GM18870 (cell line): ENCODE measurements around the gene FYB2.
A peak's percentile ranks its signal among the peaks of the same experiment; 100 is the strongest.
"Not testable (repeated sequence)": the region's sequence is repeated elsewhere in the genome, so short reads cannot be mapped to it uniquely, and the experiment has no call there.

Source experiments
- ATAC-seq: cut with Tn5 transposase; IDR thresholded peaks from one replicate; pipeline ENCODE4 v1.9.1; 2021; ENCODE audit warnings: moderate library complexity; ENCODE audit not compliant: unreplicated experiment

FYB2 gene

GRCh38 chr1:56798053-56798471 is 21.1 kb downstream of the FYB2 start:
- ATAC-seq, result no peak

DNA sequence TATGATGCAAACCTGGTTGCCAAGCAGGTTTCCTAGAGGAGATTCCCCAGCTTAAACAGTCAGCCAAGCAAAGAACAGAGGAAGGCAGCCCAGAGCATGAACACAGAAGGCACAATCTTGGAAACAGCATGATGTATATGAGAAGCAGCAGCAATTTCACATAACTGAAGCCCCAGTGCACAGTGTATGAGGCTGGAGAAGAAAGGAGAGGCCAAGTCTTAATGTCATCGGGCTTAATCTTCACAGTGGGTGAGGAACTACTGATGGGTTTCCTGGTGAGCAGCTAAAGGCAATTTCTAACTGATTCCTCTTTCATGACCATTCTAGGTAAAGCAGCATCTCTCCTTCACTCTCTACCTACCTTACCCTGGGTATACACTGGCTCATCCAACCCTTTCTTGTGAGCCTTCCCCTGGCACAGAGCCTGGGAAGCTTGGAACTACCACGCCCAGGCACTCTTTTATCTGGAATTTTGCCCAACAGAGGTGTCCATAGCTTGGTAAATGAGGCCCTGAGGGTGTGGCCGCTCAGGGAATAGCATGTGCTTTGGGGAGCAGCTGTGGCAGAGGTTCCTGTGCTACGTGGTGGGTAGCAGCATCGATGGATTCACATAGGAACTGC is 22.0 kb downstream of the FYB2 start:
- no peak for ATAC-seq

- no peak for ATAC-seq
Measured at GRCh38 chr1:56795870-56796269, 23.3 kb downstream of the FYB2 start.

DNA sequence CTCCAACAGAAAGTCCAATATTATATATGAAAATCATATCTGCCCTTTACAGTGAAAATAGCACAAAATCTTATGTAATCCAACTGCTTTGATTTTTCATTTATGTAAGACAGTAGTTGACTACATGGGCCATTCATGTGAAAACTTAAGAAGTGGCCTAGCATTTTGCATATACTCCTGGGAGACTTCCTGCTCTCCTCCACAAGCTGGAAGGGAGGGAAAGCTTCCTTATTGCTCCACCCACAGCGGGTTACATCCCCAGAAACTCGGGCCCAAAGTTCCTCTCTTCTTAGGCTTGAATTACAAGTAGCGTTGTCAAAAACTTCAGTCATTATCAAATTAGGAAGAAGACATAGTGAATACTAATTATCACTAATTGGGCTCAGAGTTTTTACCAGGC is 29.2 kb downstream of the FYB2 start:
- no peak for ATAC-seq

- ATAC-seq, result no peak
Measured at GRCh38 chr1:56788588-56788987, 30.6 kb downstream of the FYB2 start.

- ATAC-seq, result no peak
Measured at GRCh38 chr1:56788102-56788501, 31.1 kb downstream of the FYB2 start.

- ATAC-seq, result no peak
Measured at GRCh38 chr1:56787330-56787729, 31.9 kb downstream of the FYB2 start.

- ATAC-seq, result no peak
Measured at GRCh38 chr1:56782773-56783172, 36.4 kb downstream of the FYB2 start.

DNA sequence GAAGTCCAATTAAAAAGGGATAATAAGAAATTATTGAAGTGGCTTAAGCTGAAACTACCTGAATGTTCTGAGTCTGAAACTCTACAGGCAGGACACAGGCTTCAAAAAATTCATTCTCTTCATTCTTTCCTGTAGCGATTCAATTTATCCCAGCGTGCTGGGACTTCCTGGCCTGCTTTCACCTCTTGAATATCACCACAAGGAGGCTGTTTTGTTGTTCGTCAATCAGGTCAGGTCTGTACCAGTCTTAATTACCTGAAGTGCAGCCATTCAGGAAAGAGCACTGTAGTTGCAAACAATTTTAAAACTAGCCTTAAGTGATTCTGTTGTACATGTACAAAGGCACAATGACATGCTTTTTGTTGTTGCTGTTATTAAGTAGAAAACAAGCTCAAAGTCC is 38.4 kb downstream of the FYB2 start:
- ATAC-seq, result no peak

DNA sequence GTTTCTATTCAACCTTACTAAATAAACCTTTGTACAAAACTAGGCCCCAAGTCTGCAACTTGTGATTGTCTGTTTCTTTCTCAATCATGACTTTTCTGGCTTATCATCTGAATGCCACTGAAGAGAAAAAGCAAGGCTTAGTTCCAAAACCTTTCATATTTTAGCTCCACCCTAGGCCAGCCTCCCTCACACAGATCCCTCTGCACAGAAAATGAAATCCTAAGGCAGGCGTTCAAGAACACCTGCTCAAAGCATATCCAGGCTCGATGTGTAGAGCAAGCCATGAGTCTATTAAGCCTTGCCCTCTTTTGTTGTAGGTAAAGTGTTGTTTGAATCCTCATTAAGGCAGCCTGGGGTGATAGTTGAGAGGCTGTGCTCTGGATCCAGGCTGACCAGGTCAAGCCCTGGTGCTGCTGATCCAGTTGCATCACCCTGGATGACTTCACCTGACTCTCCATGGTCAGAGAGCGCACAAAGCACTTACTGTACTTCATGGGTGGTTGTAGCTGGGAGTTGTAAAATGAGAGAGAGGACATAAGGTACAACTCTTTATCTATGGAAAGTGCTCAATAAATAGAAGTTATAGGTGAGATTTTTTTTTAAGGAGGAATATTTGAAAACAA is 39.0 kb downstream of the FYB2 start:
- ATAC-seq, result no peak

- no peak for ATAC-seq
Measured at GRCh38 chr1:56777972-56778371, 41.2 kb downstream of the FYB2 start.

DNA sequence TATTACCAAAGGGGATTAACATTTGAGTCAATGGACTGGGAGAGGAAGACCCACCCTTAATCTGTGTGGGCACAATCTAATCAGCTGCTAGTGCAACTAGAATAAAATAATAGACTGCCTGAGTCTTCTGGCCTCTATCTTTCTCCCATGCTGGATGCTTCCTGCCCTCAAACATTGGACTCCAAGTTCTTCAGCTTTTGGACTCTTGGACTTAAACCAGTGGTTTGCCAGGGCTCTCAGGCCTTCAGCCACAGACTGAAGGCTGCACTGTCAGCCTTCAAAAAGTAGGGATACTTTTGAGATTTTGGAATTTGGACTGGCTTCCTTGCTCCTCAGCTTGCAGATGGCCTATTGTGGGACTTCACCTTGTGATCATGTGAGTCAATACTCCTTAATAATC is 44.5 kb downstream of the FYB2 start:
- ATAC-seq, result not testable (repeated sequence)

DNA sequence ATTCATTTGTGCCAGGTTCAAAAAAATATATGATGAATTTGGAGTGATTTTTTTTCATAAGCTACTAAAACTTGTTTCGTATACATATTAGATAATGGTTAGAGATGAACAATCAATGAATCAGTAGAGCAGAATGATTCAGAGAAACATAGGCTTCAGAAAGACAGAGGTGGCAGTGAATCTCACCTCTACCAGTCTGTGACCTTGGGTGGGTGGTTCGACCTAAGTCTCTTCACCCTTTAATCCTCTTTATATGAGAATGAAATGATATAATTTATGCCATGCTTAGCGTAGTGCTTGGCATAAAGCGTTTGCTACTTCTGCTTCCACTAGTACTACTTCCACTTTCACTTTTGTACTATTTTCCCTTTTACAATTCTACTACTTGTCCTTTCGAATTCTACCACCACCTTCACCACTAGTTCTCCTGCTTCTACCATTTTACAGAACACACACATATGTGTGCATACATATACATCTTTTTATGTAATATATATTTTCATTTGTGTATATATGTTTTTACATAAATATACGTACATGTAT is 45.1 kb downstream of the FYB2 start:
- peak; percentile 83 for ATAC-seq

- no peak for ATAC-seq
Measured at GRCh38 chr1:56773341-56774066, 45.7 kb downstream of the FYB2 start.

GRCh38 chr1:56771717-56772116 is 47.5 kb downstream of the FYB2 start:
- ATAC-seq, result no peak

GRCh38 chr1:56758794-56759193 is 60.4 kb downstream of the FYB2 start:
- ATAC-seq, result no peak

GRCh38 chr1:56758135-56758534 is 61.1 kb downstream of the FYB2 start:
- ATAC-seq, result no peak

DNA sequence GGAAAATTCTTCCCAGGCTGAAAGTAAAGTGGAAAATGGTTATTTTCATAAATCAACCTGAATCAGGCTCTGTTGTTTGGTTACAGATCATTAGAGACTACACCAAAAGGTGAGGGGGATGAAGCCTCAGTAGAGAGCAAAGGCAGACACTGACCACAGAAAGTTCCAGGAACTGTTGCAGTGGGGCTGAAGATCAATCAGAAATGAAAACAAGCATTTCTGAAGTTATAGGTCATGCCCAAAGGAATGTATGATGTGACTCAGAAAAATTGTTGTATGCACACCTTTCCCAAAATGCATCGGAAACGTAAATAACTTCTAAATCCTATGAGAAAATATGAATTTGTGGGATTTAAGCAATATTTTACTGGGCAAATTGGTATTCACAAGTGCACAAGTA is 63.3 kb downstream of the FYB2 start:
- ATAC-seq, result no peak

- ATAC-seq, result no peak
Measured at GRCh38 chr1:56754708-56755479, 64.3 kb downstream of the FYB2 start.

DNA sequence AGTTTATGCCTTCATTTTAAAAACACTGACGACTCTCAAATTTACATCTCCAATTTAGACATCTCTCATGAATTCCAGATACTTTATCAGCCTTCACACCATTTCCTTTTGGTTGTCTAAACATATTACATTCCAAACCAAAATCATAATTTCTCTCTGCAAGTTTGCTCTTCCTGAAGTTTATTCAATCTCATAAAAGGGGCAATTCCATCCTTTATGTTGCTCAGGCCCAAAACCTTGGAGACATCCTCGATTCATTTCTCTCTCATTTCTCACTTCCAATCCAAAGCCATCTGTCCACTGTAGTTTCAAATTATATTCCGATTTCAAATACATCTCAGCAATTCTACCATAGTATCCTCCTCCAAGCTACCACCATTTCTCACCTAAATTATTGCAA is 74.0 kb downstream of the FYB2 start:
- ATAC-seq, result no peak

GRCh38 chr1:56728964-56729363 is 90.2 kb downstream of the FYB2 start:
- ATAC-seq, result no peak
